Measurements from ENCODE around the gene PF4V1. TPM values are rescaled to one million over a fixed set of nuclear protein-coding genes. Genes with fewer than 3 reads are reported as not detected.

PF4V1 gene, protein sequence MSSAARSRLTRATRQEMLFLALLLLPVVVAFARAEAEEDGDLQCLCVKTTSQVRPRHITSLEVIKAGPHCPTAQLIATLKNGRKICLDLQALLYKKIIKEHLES
- total RNA-seq = not detected

DNA sequence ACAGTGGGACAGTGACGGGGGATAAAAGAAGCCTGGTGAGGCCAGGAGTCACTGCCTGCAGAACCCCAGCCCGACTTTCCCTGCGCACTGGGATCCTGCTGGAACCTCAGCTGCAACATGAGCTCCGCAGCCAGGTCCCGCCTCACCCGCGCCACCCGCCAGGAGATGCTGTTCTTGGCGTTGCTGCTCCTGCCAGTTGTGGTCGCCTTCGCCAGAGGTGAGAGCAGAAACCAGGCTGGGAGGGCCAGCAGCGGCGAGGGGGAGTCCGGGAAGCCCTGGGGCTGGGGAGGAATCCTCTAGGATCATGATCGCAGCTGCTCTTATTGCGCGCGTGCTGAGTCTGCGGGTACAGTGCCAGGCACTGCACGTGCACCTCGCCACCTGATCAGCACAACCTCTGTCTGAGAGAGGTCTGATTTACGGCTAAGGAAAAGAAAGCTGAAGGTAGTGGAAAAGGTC, at the start of gene PF4V1:
PF4V1 (plus strand) TSS at position 51 of the 459 bp plus-strand sequence; CDS start at position 118, 67 bp downstream.
- ChIA-PET CTCF (no interaction called here), POLR2A (no interaction called here)

DNA sequence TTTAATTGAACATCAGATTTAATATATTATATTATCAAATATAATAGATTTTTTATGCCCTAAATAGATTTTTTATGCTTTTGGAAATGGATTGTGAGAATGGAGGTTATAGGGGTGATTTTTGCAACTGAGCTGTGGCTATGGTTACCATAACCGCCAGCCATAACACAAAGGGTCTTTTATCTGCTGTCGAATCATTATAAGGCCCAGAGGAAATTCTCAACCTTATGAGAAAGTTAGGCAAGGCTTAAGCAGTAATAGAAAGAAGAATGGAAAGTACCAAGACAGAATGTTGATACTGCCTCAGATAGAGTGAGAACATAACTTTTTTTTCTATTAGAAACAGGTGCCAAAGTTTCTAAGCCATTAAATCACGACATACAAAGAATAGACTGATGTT, 42.9 kb upstream of the PF4V1 start:
- ChIA-PET POLR2A (no interaction called here), CTCF (no interaction called here)

DNA sequence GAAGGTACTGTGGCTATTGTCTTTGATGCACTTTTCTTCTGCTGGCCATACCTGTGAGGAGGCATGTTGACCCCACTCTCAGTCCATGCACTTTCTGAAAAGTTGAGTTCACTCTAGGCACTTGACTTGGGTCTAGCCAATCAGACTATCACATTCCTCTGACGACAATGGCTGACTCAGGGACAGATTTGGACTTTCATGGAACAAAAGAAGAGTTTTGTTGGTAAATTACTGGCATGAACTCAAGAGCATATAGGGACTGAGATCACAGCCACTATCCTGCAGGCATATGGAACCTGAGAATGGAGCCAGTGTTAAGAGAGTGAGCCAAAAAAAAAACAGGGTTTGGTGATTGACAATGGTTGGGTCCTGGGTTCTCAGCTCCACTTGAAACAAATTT, 41.3 kb upstream of the PF4V1 start:
- CTCF ChIA-PET = no interaction called here
- POLR2A ChIA-PET = no interaction called here

DNA sequence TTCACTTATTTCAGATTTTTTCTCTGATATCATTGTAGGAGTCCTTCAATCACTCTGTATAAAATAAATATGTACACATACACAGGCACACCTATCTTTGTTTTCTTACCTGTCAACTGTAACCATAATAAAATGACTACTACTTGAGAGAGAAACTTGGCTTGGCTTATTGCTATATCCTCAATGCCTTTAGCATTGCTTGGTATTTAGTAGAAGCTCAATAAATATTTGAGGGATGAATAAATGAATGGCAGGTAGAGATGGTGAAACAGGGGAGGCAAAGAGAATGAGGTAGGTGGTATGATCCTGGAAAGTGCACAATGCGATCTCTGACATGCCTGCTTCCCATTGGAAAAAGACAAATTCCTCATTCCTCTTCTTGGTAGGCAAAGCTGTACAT, 38.4 kb upstream of the PF4V1 start:
- ChIA-PET CTCF (no interaction called here), POLR2A (no interaction called here)

DNA sequence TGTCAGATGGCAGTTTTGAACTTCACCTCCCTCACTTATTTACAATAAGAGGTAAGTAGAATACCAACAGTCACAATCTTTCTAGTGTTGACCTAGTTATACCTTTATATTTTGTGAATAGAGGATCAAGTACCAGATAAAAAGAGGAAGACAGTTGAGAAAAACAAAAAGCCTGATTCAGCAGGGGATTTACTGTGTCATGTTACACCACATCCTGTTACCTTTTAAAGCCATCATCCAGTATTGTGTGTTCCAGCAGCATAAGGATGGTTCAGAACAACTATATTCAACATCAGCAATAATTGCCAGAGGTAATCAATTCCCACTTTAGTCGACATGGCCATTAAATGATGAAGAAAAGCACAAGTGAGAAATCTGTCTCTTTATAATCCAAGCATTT, 38.0 kb upstream of the PF4V1 start:
- POLR2A ChIA-PET = no interaction called here
- CTCF ChIA-PET = no interaction called here

DNA sequence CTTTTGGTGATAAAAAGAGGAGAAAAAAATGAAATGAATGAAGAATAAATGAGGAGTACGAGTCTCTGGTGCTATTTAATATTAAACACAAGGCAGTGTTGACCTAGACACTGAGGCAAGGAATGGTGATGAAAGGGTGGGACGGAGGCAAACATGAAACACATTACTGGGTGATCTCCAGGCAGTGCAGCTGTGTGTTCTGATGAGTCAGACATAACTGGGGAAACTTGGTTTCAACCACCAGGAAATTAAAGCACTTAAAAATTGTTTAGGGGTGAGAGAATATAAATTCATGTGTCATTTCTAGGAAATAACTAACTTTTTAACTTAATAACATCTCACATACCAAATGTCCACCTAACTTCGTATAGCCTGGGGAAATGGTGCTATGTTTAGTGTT, 36.3 kb upstream of the PF4V1 start:
- POLR2A ChIA-PET = no interaction called here
- CTCF ChIA-PET = no interaction called here

DNA sequence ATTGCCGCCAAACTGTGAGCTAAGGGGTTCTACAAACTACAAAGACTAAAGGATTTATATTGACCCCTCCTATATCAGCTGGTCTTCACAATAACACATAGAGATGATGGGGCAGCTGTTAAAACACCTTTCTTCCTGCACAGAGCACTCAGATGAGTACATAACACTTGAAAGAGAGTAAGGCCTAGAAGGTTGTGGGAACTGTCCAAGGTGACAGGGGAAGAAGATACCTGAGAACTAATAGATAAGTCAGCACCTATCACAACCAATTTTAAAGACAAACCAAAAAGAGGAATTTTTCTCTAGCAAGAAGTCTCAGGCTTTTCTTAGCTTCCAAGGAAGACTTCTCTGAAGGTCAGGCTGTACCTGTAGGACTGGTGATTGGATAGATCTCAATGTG, 35.8 kb upstream of the PF4V1 start:
- ChIA-PET POLR2A (no interaction called here), CTCF (no interaction called here)

DNA sequence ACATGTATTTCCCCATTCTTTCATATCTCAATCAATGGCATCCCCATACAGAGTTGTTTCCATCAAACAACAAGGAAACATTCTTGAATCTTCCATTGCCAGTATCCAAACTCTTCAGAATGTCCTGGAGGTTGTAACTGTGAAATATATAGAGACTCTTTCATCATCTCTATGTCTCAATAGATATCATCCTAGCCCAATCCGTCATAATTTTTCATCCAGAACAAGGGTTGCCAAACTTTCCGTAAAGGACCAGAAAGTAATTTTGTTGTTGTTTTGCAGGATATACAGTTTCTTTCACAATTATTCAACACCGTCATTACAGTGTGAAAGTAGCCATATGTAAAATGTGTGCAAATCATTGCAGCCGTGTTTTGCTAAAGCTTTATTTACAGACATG, 31.8 kb upstream of the PF4V1 start:
- ChIA-PET CTCF (no interaction called here), POLR2A (no interaction called here)

DNA sequence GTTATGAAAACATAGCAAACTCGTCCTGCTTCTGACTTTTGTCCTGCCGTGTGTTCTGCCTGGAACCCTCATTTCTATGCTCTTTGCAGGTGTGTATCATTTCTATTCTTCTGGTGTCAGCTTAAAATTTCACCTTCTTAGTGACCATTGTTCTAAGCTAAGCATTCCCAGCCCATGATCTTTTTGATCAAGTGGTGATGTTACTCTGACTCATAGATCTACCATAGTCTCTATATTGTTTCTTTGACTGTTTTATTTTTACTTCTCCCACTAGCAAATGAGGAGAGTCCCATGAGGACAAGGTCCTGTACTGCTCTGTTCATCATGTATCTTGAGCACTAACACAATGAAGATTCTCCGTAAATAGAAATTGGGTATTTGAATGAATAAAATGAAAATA, 30.7 kb upstream of the PF4V1 start:
- ChIA-PET POLR2A (no interaction called here), CTCF (no interaction called here)

DNA sequence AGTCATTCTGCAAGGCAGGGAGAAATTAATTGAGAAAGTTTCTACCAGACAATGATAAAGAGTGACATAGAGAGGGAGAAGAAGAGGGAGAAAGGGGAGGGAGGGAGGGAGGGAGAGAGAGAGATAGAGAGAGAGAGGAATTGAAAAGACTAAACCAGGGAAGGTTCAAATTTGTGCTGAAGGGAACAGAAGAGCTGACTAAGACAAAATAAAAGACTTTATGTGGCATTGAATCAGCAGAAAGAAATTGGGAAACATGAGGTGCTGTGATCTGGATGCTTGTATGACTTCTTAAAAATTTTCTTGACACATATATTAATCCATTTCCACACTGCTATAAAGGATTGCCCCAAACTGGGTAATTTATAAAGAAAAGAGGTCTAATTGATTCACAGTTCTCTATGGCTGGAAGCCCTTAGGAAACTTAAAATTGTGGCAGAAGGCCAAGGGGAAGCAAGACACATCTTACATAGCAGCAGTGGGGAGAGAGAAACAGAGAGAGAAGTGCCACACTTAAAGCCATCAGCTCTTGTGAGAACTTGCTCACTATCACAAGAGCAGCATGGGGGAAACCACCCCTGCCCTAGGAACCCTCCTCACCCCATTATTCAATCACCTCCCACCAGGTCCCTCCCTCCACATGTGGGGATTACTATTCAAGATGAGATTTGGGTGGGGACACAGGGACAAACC, 30.1 kb upstream of the PF4V1 start:
- POLR2A ChIA-PET = no interaction called here
- CTCF ChIA-PET = no interaction called here

DNA sequence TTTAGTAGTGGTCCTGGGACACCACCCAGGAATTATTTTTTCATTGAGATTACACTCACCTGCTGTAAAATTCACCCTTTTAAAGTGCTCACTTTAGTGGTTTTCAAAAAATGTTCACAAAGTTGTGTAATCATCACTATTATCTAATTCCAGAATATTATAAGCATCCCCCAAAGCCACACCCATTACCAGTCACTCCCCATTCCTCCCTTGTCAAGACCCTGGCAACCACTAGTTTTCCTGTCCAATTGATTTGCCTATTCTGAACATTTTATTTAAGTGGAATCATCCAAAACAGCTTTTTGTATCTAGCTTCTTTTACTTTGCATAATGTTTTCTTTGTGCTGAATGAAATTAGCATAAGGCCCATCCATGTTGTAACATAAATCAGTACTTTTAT, 29.3 kb upstream of the PF4V1 start:
- ChIA-PET CTCF (no interaction called here), POLR2A (no interaction called here)

DNA sequence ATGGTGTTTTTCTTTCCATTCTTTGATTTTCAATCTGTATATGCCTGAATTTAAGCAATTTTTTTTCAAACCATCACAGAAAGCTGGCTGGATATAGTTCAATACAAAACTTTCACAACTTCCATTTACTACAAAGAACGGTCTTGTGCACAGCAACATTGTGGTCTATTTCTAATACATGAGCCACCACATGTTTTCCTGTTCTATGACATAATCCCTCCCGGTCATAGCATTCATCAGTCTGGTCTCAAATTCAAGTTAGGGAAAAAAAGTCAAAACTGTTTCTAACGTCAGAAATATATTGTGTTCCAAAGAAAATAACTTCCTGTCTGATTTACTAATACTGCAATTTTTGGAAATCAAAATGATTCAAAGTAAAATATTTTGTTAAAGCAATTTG, 24.1 kb upstream of the PF4V1 start:
- POLR2A ChIA-PET = no interaction called here
- CTCF ChIA-PET = no interaction called here

DNA sequence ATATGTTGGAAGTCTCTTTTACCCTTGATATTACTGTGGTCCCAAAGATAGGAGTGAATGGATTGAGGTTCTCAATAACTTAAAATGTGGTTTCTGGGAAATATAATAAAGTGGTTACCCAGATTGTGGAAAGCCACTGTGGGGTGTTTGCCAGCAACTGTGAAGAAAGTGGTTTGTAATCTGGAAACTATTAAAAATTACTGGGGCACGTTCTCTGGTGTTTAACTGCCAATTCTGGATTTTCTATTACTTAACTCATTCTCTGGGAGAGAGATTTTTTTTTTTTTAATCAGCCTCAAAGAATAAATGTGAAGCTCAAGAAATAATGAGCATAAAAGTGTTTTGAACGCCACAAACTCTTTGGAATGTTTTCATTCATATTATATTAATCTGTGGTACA, 21.5 kb upstream of the PF4V1 start:
- ChIA-PET CTCF (no interaction called here), POLR2A (no interaction called here)

DNA sequence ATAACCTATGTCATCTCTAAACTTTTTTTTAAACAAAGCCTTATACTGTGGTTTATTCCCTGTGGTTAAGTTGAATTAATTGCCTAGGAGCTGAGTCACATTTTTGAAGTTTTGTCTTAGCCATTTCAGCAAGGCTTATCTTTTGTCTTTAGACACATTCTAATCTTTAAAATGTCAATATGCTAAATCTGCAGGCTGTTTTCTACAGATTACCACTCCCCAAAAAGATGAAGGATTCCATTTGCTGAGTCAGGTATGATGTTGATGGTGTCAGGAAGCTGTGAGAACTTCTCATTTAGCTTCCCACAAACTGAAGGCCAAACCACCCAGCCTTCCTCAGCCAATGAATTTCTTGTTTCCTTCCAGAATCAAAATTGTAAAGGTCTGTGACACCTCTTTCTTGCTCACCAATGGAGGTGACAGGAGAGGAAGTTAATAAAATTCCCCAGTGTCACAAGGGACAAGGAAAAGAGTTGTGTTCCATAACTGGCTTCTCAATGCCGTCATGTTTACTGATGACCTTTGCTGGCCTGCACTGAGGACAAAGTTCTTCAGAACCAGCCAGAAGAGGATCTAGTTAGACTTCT, 20.4 kb upstream of the PF4V1 start:
- CTCF ChIA-PET = no interaction called here
- POLR2A ChIA-PET = no interaction called here

DNA sequence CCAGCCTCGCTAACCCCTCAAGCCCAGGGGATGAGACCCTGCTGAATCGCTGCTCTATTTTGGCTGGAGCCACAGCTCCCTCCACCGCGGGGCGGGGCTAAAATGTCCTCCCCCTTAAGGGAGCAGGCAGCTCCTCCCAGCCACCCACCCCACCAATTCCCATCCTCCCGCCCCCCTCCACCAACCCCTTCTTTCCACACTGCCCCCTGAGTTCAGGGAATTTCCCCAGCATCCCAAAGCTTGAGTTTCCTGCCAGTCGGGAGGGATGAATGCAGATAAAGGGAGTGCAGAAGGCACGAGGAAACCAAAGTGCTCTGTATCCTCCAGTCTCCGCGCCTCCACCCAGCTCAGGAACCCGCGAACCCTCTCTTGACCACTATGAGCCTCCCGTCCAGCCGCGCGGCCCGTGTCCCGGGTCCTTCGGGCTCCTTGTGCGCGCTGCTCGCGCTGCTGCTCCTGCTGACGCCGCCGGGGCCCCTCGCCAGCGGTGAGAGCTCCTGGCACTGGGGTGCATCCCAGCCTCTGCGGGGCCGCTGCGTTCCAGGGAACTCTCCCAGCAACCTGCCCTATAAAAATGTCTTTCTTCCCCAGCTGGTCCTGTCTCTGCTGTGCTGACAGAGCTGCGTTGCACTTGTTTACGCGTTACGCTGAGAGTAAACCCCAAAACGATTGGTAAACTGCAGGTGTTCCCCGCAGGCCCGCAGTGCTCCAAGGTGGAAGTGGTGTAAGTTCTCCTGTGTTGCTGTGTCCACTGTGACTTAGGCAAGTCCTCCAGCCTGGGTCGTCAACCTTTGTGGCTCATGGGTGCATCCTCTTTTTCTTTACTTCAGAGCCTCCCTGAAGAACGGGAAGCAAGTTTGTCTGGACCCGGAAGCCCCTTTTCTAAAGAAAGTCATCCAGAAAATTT, 16.5 kb upstream of the PF4V1 start, which contains the start of gene CXCL6:
CXCL6 (plus strand) TSS at position 306 of the 907 bp plus-strand sequence; CDS start at position 379, 73 bp downstream.
- ChIA-PET CTCF (no interaction called here), POLR2A (no interaction called here)

DNA sequence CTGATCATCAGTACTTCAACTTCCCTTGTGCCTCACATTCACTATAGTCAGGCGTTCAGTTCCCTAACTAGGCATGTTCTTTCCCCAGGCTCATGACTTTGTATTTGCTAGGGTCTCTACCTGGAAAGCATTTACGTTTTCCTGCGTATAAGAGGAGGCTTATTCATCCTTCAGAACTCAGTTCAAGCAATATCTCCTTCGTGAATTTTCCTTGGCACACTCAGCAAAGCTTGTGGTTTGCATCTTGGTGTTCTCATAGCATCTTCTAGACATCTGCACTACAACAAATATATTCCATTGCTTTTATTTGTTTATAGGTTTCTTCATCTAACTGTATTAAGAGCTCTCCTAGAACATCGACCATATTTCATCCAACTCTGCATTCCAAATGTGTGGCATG, 14.0 kb upstream of the PF4V1 start:
- ChIA-PET POLR2A (no interaction called here), CTCF (no interaction called here)

DNA sequence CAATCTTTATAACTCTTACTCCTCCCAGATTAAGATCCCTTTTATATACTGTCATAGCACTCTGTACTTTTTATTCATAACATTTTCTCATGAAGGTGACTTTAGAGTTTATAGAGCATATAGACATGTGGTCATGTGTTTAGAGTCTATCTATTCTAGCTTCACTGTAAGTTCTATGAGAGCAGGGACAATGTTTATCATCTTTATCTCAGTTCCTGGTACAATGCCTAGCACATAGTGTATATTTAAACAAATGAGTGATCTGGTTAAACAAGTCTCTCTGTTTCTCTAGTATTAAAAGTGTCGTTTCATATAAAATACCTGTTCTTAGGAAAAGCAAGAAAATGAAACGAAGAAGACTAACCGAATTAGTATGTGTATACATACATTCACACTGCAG, 13.4 kb upstream of the PF4V1 start:
- ChIA-PET CTCF (no interaction called here), POLR2A (no interaction called here)

DNA sequence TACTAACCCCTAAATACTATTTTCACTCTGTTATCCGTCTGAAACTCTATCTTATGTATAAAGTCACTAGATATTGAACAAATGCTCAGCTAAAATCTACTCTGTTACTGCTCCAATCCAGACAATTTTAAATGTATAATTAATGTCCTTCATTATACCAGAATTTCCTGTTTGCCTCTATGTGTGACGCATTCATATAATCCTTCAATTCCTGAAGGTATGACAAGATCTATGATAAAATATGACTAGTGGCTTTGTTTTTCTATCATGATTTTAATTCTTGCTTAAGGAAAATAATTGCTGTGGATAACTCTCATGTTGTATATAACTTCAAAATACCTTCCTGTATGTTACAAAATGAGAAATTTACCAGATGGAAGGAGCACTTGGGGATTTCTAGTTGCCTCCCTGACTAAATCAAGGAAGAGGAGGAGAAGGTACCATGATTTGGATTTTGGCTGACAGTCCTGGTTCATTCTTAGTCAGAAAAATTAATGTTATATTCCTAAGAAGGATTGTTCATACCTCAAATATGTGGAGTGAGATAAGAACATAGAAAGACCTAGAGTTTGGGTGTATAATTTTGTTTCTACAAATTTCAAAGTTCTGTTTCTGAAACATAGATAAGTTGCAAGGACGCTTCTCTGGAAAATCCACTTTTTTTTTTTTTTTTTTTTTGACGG, 11.7 kb upstream of the PF4V1 start:
- ChIA-PET CTCF (no interaction called here), POLR2A (no interaction called here)

DNA sequence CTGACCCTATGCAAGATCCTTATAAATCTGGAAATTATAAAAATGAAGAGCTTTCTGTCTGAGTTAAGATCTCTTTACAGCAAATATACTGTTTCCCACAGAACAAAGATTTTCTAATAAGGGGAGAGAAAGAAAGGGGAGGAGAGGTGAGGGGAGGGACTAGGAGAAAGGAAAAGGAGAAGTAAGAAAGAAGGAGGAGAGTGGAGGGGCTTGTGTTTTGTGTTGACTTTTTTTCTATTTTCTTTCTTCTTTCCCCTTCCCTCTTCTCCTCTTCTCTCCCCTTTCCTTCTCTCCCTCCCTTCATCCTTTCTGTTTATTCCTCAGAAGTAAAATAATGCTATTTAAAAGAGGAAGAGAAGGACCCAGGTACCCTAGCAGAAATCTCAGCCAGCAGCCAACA, 10.4 kb upstream of the PF4V1 start:
- POLR2A ChIA-PET = no interaction called here
- CTCF ChIA-PET = interaction anchor here (0.5 kb wide), 1 partner anchor 245 kb away, joined by 3 read pairs; no protein-coding TSS in a partner anchor

DNA sequence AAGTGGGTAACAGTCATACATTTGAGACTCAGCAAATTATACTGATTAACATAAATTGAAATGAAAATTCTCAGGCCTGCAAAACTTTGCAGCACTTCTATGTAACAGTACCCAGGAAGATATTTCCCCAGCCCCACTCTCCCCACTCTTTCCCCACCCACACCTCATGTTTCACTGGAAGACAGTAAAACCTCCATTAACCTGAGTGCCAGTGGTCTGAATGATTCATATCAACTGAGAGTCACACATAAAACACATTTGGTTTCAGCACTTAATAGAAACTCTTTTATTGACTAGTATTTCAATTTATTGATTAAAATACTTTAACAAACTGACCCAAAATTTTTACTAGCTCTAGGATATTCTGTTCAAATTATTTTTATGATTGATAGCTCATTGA, 9.7 kb upstream of the PF4V1 start:
- ChIA-PET POLR2A (no interaction called here), CTCF (no interaction called here)

DNA sequence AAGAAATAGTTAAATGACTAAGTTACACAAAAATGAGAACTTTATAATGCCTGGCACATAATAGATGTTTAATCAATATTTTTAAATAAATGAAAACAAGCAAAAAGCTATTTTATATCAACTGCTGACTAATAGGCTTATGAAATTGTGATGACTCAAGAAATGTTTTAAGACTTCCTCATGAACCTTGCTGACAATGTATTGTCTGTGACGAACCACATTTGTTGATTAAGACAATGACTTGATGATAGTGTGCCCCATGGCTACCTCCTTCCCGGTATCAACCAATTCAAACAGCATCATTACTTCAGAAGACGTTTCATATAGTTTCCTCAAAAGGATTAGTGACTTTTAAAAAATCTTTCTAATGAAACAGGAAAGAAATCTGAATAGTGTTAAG, 8.8 kb upstream of the PF4V1 start:
- CTCF ChIA-PET = no interaction called here
- POLR2A ChIA-PET = no interaction called here
